Small intestine (tissue), 16 donors: ENCODE measurements around the gene POMGNT1. TPM values are rescaled to one million over a fixed set of nuclear protein-coding genes. Genes with fewer than 3 reads are reported as not detected.
"Not testable (repeated sequence)": the region's sequence is repeated elsewhere in the genome, so short reads cannot be mapped to it uniquely, and the experiment has no call there.

Source experiments
- DNase-seq, 2 donors: peaks; one replicate each; pipeline versions ENCODE4 v3.0.0 to v3.0.0-alpha.2; 2013
- FAIRE-seq: peaks from 2 replicates; lab custom pipeline; 2012; peaks lifted over from hg19 to GRCh38; lab: Jason Lieb, UNC
- H3K27ac ChIP-seq, 3 donors: one replicate each; pipeline ENCODE4 v1.5.1; 2013; ENCODE audit warnings: low read length in 2 of 3, mild to moderate bottlenecking in 2 of 3, control low read depth in 1 of 3, inconsistent platforms in 1 of 3, low read depth in 1 of 3, moderate library complexity in 1 of 3
- H3K27me3 ChIP-seq, 3 donors: one replicate each; pipeline ENCODE4 v1.6.1; 2013; ENCODE audit warnings: low read length in 3 of 3, inconsistent platforms in 1 of 3; ENCODE audit not compliant: control insufficient read depth in 3 of 3, insufficient read depth in 3 of 3
- H3K36me3 ChIP-seq, 3 donors: one replicate each; pipeline ENCODE4 v1.6.1; 2013; ENCODE audit warnings: low read length in 3 of 3, inconsistent platforms in 1 of 3, low read depth in 1 of 3, mild to moderate bottlenecking in 1 of 3, moderate library complexity in 1 of 3; ENCODE audit not compliant: control insufficient read depth in 3 of 3, insufficient read depth in 2 of 3
- H3K4me1 ChIP-seq, 3 donors: one replicate each; pipeline ENCODE4 v1.6.1; 2013; ENCODE audit warnings: low read length in 2 of 3, inconsistent platforms in 1 of 3, low read depth in 1 of 3, mild to moderate bottlenecking in 1 of 3, moderate library complexity in 1 of 3; ENCODE audit not compliant: control insufficient read depth in 3 of 3, insufficient read depth in 2 of 3
- H3K4me3 ChIP-seq, 3 donors: one replicate each; pipeline ENCODE4 v1.5.1; 2013; ENCODE audit warnings: low read length in 3 of 3, control low read depth in 1 of 3, inconsistent platforms in 1 of 3, low read depth in 1 of 3, mild to moderate bottlenecking in 1 of 3, moderate library complexity in 1 of 3
- H3K9me3 ChIP-seq, 2 donors: one replicate each; pipeline ENCODE4 v1.6.1; 2013; ENCODE audit warnings: low read depth in 1 of 2, low read length in 1 of 2; ENCODE audit not compliant: control insufficient read depth in 2 of 2, insufficient read depth in 1 of 2
- WGBS, 3 donors: extraction: QIAGEN DNeasy Blood & Tissue Kit; methylation state at CpG; one replicate each; pipeline ENCODE4 v1.1.7; 2013; 5-methylcytosine and 5-hydroxymethylcytosine counted together
- long read RNA-seq, 10 donors: transcript quantifications; one replicate each; lab custom pipeline, GENCODE V29; 2026
- polyA plus RNA-seq, 4 donors: library from polyadenylated mRNA; stranded (reverse) in 3 of 4; unstranded in 1 of 4; fragments of 200-250 nt in 3 of 4; fragments of 120-200 nt in 1 of 4; gene quantifications; one replicate each; pipeline versions ENCODE4 v1.2.1 to v1.2.3, GENCODE V29; 2013
- donor health status: healthy with polysubstance abuse.
- donor health status: control.
- donor health status: control.
- donor health status: Bipolar disorder and iron deficiency.
- donor health status: healthy.

The POMGNT1 gene
- polyA plus RNA-seq = 10 to 100 TPM; 37.6 to 81.3 (median 48.8) TPM
- long read RNA-seq, donor 1 = 0 reads
- long read RNA-seq, donor 2, partial matches to known transcripts = 0 of 5 reads
- long read RNA-seq, donor 2, other reads (novel, unspliced or antisense) = 0 of 5 reads
- long read RNA-seq, donor 3, partial matches to known transcripts = 0 of 2 reads
- long read RNA-seq, donor 3, other reads (novel, unspliced or antisense) = 0 of 2 reads
- long read RNA-seq, donor 4 = 0 reads
- long read RNA-seq, donor 5 = 0 reads
- long read RNA-seq, donor 6, partial matches to known transcripts = 0 of 2 reads
- long read RNA-seq, donor 6, other reads (novel, unspliced or antisense) = 0 of 2 reads
- long read RNA-seq, donor 7 = 0 reads
- long read RNA-seq, donor 8, partial matches to known transcripts = 0 of 2 reads
- long read RNA-seq, donor 8, other reads (novel, unspliced or antisense) = 0 of 2 reads
- long read RNA-seq, donor 9 = 0 reads
- long read RNA-seq, donor 10, partial matches to known transcripts = 0 of 3 reads
- long read RNA-seq, donor 10, other reads (novel, unspliced or antisense) = 0 of 3 reads

- DNase-seq (peak; percentile 81 to 90), FAIRE-seq (no peak)
- WGBS, 3 donors = 0 to 1% (median 1%) methylated on average over 40 to 67 of the region's 67 CpGs
- H3K4me1 ChIP-seq = peaks cover 4 to 13% (median 5%) of the 10 kb centered on the region in 3 donors
- H3K4me3 ChIP-seq = peak within 1 kb of the TSS; percentile 57 to 84 (median 70)
- H3K27ac ChIP-seq = peak within 1 kb of the TSS; percentile 78 to 87 (median 81)
- peaks cover 0 to 36% (median 6%) of the 10 kb centered on the region in 3 donors for H3K36me3 ChIP-seq
- no peaks in the 10 kb centered on the region for H3K9me3 ChIP-seq
- peaks cover 0 to 3% (median 0%) of the 10 kb centered on the region in 3 donors for H3K27me3 ChIP-seq
Measured at GRCh38 chr1:46197964-46198811, at the start of gene POMGNT1. POMGNT1 (minus strand) TSS chr1:46198434; CDS start chr1:46197821, 613 bp downstream.

DNA sequence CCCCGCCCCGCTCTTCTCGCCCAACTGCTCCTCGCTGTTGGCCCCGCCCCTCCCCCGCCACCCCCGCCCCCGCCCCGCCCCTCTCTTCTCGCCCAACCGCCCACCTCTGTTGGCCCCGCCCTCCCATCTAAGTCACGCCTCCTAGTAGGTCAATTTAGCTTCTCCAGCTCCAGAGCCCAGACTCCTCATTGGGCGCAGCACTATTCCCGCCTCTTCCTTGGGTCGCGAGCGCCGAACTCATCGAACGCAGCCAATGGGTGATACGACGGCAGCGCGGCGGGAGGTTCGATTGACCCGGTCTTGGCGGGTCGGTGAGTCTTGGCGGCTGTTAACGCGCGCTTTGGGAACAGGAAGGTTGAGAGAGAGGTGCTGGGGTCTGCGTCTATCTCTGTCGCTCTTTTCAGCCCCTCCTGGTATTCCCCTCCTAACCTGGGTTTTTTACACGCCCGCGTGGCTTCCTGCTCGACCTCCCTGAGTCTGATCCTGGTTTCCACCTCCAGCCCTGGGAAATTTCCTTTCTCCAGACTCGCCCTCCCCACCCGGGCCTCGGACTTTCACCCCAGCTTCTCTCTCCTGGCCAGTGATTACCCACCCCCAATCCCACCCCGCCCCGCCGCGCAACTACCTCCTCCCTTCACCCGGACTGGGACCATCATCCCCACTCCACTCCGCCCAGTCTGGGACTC lies 49.3 kb upstream of the POMGNT1 start, which contains the start of gene RAD54L:
RAD54L (plus strand) TSS at position 328 of the 686 bp plus-strand sequence. CDS start 643 bp downstream, outside the sequence.
- FAIRE-seq (no peak), DNase-seq (peak; percentile 98 to 99)
- peaks cover 0 to 4% (median 0%) of the 10 kb centered on the region in 3 donors for H3K36me3 ChIP-seq
- H3K9me3 ChIP-seq = no peaks in the 10 kb centered on the region
- peak within 1 kb of the TSS; percentile 74 to 87 (median 79) for H3K27ac ChIP-seq
- no peaks in the 10 kb centered on the region for H3K27me3 ChIP-seq
- H3K4me3 ChIP-seq = peak within 1 kb of the TSS; percentile 37 to 80 (median 57)
- 1 to 2% (median 2%) methylated on average over 30 to 49 of the region's 49 CpGs for WGBS, 3 donors
- H3K4me1 ChIP-seq = peaks cover 3 to 15% (median 4%) of the 10 kb centered on the region in 3 donors

- FAIRE-seq (no peak), DNase-seq (no peak)
- peak overlapping the region; percentile 74 to 87 (median 79) for H3K27ac ChIP-seq
- peak overlapping the region; percentile 37 to 72 (median 57) for H3K4me3 ChIP-seq
- H3K36me3 ChIP-seq = peaks cover 0 to 4% (median 0%) of the 10 kb centered on the region in 3 donors
- H3K4me1 ChIP-seq = peaks cover 3 to 15% (median 4%) of the 10 kb centered on the region in 3 donors
- WGBS, 3 donors = 2 to 3% (median 2%) methylated on average over 30 to 35 of the region's 35 CpGs
- no peaks in the 10 kb centered on the region for H3K9me3 ChIP-seq
- no peaks in the 10 kb centered on the region for H3K27me3 ChIP-seq
Measured at GRCh38 chr1:46246548-46247435, 48.6 kb upstream of the POMGNT1 start.

DNA sequence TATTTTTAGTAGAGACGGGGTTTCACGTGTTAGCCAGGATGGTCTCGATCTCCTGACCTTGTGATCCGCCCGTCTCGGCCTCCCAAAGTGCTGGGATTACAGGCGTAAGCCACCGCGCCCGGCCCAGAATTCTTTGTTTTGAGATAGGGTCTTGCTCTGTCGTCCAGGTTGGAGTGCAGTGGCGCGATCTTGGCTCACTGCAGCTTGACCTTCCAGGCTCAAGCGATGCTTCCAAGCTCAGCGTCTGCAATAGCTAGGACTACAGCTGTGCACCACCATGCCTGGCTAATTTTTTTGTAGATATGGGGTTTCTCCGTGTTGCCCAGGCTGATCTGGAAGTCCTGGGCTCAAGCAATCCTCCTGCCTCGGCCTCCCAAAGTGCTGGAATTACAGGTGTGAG lies 47.9 kb upstream of the POMGNT1 start:
- not testable (repeated sequence) for H3K36me3 ChIP-seq, FAIRE-seq, H3K9me3 ChIP-seq, H3K4me3 ChIP-seq, DNase-seq, H3K27ac ChIP-seq, H3K27me3 ChIP-seq
- H3K4me1 ChIP-seq = peaks cover 3 to 15% (median 4%) of the 10 kb centered on the region in 3 donors
- WGBS, 3 donors = 92 to 94% (median 93%) methylated on average over 16 to 17 of the region's 17 CpGs

- H3K9me3 ChIP-seq = no peaks in the 10 kb centered on the region
- peaks cover 3 to 15% (median 4%) of the 10 kb centered on the region in 3 donors for H3K4me1 ChIP-seq
- H3K27me3 ChIP-seq = no peaks in the 10 kb centered on the region
- FAIRE-seq (no peak), DNase-seq (no peak)
- WGBS, 3 donors = 65 to 76% (median 69%) methylated on average over 3 of the region's 3 CpGs
- peaks cover 0 to under 1% (median 0%) of the 10 kb centered on the region in 3 donors for H3K36me3 ChIP-seq
- H3K27ac ChIP-seq = no peak overlapping the region
- no peak overlapping the region for H3K4me3 ChIP-seq
Measured at GRCh38 chr1:46244656-46245371, 46.6 kb upstream of the POMGNT1 start.

- not testable (repeated sequence) for H3K4me3 ChIP-seq, H3K36me3 ChIP-seq, H3K9me3 ChIP-seq, FAIRE-seq, H3K27me3 ChIP-seq, DNase-seq, H3K27ac ChIP-seq
- H3K4me1 ChIP-seq = peaks cover 3 to 13% (median 4%) of the 10 kb centered on the region in 3 donors
- WGBS, 3 donors = 84 to 92% (median 88%) methylated on average over 3 of the region's 3 CpGs
Measured at GRCh38 chr1:46243831-46244230, 45.6 kb upstream of the POMGNT1 start.

DNA sequence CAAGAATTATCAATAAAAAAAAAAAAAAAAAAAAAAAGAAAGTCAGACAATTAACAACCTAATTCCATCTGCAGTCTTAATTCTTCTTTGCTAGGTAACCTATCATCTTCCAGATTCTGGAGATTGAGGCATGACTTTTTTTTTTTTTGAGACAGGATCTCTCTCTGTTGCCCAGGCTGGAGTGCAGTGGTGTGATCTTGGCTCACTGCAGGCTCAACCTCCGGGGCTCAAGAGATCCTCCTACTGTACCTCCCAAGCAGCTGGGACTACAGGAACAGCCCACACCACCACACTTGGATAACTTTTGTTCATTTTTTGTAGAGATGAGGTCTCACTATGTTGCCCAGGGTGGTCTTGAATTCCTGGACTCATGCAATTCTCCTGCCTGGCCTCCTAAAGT lies 44.7 kb upstream of the POMGNT1 start:
- no peaks in the 10 kb centered on the region for H3K36me3 ChIP-seq
- no peak for FAIRE-seq
- WGBS, 3 donors = 62 to 78% (median 75%) methylated on average over 1 of the region's 1 CpG

More for the DNA sequence above, 44.7 kb upstream of the POMGNT1 start:
- no peak overlapping the region for H3K4me3 ChIP-seq
- peaks cover 0 to 3% of the 10 kb centered on the region in 2 donors for H3K9me3 ChIP-seq
- peaks cover 0 to 4% (median under 1%) of the 10 kb centered on the region in 3 donors for H3K4me1 ChIP-seq
- no peaks in the 10 kb centered on the region for H3K27me3 ChIP-seq
- no peak overlapping the region for H3K27ac ChIP-seq
- DNase-seq = no peak
